ENCODE data around the gene PUS7L. TPM values are rescaled to one million over a fixed set of nuclear protein-coding genes. Genes with fewer than 3 reads are reported as not detected.

Gene PUS7L
- polyA plus RNA-seq, 1 of the 3 experiments (the other 2 are of a cell fraction): 1.8 TPM

DNA sequence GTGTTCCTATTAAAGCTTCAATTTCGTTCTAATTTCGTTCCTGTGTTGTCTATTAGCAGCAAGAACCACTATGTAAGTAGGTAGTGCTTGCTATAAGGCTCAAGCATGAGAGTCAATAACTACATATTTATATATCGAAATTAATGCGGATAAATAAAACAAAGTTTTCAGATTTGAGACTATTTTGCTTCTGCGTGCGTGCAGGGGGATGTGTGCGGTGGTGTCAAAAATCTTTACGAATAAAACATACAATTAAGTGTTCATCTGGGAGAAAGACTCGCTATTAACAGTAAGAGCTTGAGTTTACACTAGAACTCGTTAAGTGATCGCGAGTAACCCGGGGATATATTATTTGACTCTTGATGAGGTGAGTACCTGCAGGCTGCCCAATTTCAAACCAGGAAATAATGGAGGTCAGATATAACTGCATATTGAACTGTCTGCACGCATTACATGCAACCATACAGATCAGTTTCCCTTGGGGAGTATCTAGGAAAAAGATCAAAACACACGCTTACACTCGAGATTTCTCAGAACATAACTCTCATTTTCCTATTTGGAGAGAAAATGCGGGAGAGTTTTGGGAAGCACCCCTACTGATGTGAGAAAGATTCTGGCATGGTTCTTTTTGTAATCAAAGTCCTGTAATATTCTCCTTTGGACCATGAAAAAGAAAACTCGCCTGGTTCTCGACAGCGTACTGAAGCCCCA lies 46.7 kb upstream of the PUS7L start:
- peak overlapping the region; percentile 69 for H2AFZ ChIP-seq (ENCODE audit: low read depth)
- POLR2A ChIA-PET: interaction anchor here (1.0 to 2.5 kb wide), 5 partner anchors 15 to 46 kb away, joined by 3 to 16 read pairs (median 3); partner anchors contain the start of gene TMEM117
- H3K27ac ChIP-seq (ENCODE audit: low read depth in 2 of 2, low read length in 1 of 2): peak overlapping the region; percentile 95 to 98
- H3K4me1 ChIP-seq (ENCODE audit: control insufficient read depth in 1 of 2, insufficient read depth in 2 of 2, low read depth in 1 of 2, low read length in 1 of 2): peaks cover 0 to 11% of the 10 kb centered on the region in 2 experiments; a peak in 2 of 4 replicates
- H3K9ac ChIP-seq: peak overlapping the region; percentile 93
- H3F3A ChIP-seq (replicated peaks; ENCODE audit: insufficient read depth): peaks cover 3% of the 10 kb centered on the region
- no peaks in the 10 kb centered on the region for H3K27me3 ChIP-seq (ENCODE audit: insufficient read depth)
- DNase-seq: peak; percentile 23
- peak overlapping the region; percentile 76 for H3K4me2 ChIP-seq
- H4K20me1 ChIP-seq (ENCODE audit: insufficient read depth): peaks cover 18% of the 10 kb centered on the region
- CTCF ChIA-PET: interaction anchor here (0.7 to 2.7 kb wide), 12 partner anchors 10 to 1390 kb away, joined by 3 to 22 read pairs (median 5); partner anchors contain the start of gene TMEM117
- WGBS (ENCODE audit: low lambda C conversion rate): 4% methylated on average over 20 of the region's 20 CpGs
- H3K9me2 ChIP-seq: no peaks in the 10 kb centered on the region
- TF ChIP-seq, protein P1, sequence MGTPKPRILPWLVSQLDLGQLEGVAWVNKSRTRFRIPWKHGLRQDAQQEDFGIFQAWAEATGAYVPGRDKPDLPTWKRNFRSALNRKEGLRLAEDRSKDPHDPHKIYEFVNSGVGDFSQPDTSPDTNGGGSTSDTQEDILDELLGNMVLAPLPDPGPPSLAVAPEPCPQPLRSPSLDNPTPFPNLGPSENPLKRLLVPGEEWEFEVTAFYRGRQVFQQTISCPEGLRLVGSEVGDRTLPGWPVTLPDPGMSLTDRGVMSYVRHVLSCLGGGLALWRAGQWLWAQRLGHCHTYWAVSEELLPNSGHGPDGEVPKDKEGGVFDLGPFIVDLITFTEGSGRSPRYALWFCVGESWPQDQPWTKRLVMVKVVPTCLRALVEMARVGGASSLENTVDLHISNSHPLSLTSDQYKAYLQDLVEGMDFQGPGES (IDR thresholded peaks at IDR 0.05; ENCODE audit: low read depth, low read length): no peak
- TF ChIP-seq RCOR1 (IDR thresholded peaks at IDR 0.05; ENCODE audit: low read length) (no peak), EP300 (IDR thresholded peaks at IDR 0.05; ENCODE audit: borderline replicate concordance in 1 of 2, low read depth in 1 of 2, low read length in 1 of 2) (no peak), FOSL2 (IDR thresholded peaks at IDR 0.05; ENCODE audit: borderline replicate concordance, low read depth) (no peak), TAF1 (IDR thresholded peaks at IDR 0.05; ENCODE audit: borderline replicate concordance, low read depth, low read length) (no peak), SIN3A (IDR thresholded peaks at IDR 0.05; ENCODE audit: borderline replicate concordance, low read depth, low read length) (no peak), CHD2 (IDR thresholded peaks at IDR 0.05; ENCODE audit: low read length, partially characterized antibody) (no peak), POLR2AphosphoS5 (IDR thresholded peaks at IDR 0.05; ENCODE audit: low read depth, low read length) (no peak), MXI1 (IDR thresholded peaks at IDR 0.05; ENCODE audit: low read depth, low read length) (no peak), TCF12 (IDR thresholded peaks at IDR 0.05) (no peak), TEAD4 (IDR thresholded peaks at IDR 0.05; ENCODE audit: borderline replicate concordance, insufficient read depth) (no peak), YY1 (IDR thresholded peaks at IDR 0.05; ENCODE audit: low read depth) (no peak)
- TF ChIP-seq, protein P2, sequence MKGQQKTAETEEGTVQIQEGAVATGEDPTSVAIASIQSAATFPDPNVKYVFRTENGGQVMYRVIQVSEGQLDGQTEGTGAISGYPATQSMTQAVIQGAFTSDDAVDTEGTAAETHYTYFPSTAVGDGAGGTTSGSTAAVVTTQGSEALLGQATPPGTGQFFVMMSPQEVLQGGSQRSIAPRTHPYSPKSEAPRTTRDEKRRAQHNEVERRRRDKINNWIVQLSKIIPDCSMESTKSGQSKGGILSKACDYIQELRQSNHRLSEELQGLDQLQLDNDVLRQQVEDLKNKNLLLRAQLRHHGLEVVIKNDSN (IDR thresholded peaks at IDR 0.05; ENCODE audit: borderline replicate concordance, low read depth): no peak
- TF ChIP-seq, protein P3, sequence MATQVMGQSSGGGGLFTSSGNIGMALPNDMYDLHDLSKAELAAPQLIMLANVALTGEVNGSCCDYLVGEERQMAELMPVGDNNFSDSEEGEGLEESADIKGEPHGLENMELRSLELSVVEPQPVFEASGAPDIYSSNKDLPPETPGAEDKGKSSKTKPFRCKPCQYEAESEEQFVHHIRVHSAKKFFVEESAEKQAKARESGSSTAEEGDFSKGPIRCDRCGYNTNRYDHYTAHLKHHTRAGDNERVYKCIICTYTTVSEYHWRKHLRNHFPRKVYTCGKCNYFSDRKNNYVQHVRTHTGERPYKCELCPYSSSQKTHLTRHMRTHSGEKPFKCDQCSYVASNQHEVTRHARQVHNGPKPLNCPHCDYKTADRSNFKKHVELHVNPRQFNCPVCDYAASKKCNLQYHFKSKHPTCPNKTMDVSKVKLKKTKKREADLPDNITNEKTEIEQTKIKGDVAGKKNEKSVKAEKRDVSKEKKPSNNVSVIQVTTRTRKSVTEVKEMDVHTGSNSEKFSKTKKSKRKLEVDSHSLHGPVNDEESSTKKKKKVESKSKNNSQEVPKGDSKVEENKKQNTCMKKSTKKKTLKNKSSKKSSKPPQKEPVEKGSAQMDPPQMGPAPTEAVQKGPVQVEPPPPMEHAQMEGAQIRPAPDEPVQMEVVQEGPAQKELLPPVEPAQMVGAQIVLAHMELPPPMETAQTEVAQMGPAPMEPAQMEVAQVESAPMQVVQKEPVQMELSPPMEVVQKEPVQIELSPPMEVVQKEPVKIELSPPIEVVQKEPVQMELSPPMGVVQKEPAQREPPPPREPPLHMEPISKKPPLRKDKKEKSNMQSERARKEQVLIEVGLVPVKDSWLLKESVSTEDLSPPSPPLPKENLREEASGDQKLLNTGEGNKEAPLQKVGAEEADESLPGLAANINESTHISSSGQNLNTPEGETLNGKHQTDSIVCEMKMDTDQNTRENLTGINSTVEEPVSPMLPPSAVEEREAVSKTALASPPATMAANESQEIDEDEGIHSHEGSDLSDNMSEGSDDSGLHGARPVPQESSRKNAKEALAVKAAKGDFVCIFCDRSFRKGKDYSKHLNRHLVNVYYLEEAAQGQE (IDR thresholded peaks at IDR 0.05; ENCODE audit: low read depth, low read length): no peak
- TF ChIP-seq, protein P4, sequence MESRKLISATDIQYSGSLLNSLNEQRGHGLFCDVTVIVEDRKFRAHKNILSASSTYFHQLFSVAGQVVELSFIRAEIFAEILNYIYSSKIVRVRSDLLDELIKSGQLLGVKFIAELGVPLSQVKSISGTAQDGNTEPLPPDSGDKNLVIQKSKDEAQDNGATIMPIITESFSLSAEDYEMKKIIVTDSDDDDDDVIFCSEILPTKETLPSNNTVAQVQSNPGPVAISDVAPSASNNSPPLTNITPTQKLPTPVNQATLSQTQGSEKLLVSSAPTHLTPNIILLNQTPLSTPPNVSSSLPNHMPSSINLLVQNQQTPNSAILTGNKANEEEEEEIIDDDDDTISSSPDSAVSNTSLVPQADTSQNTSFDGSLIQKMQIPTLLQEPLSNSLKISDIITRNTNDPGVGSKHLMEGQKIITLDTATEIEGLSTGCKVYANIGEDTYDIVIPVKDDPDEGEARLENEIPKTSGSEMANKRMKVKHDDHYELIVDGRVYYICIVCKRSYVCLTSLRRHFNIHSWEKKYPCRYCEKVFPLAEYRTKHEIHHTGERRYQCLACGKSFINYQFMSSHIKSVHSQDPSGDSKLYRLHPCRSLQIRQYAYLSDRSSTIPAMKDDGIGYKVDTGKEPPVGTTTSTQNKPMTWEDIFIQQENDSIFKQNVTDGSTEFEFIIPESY (IDR thresholded peaks at IDR 0.05; ENCODE audit: borderline replicate concordance, low read depth): no peak
- H3K9me3 ChIP-seq: no peaks in the 10 kb centered on the region
- H3K4me3 ChIP-seq (ENCODE audit: low read depth in 2 of 2, low read length in 1 of 2): peak overlapping the region; percentile 94 to 96
- H3K36me3 ChIP-seq (replicated peaks in 1 of 2; ENCODE audit: control insufficient read depth in 1 of 2, insufficient read depth in 2 of 2, low read length in 1 of 2): peaks cover 39% of the 10 kb centered on the region in 2 experiments
- H3K79me2 ChIP-seq (ENCODE audit: insufficient read depth): peaks cover 50% of the 10 kb centered on the region
